ENCODE data around the gene CLIC1. TPM values are rescaled to one million over a fixed set of nuclear protein-coding genes. Genes with fewer than 3 reads are reported as not detected.

CLIC1 gene
- polyA plus RNA-seq, 6 donors from 2014 or later: 536 to 743 (median 628) TPM

- no peaks in the 10 kb centered on the region for H3K9me3 Mint-ChIP-seq
- H3K4me3 Mint-ChIP-seq: peak within 1 kb of the TSS; percentile 94 to 100 (median 99)
- ATAC-seq (ENCODE audit: low read depth in 2 of 2): peak; percentile 84 to 88
- H3K27me3 Mint-ChIP-seq: no peaks in the 10 kb centered on the region
- peak within 1 kb of the TSS; percentile 94 to 100 (median 99) for H3K27ac Mint-ChIP-seq
- peaks cover 4 to 12% of the 10 kb centered on the region in 2 donors for H3K36me3 Mint-ChIP-seq
- peaks cover 54 to 59% (median 56%) of the 10 kb centered on the region in 3 donors for H3K4me1 Mint-ChIP-seq
- DNase-seq: peak; percentile 94
Measured at GRCh38 chr6:31739639-31740396, 3.5 kb upstream of the CLIC1 start, which contains the start of gene MSH5. Gene MSH5, plus strand, starts transcription at chr6:31740005. Its CDS starts 462 bp downstream, at chr6:31740467.

GRCh38 chr6:31737991-31738979 lies 2.0 kb upstream of the CLIC1 start:
- peak overlapping the region; percentile 94 to 99 (median 99) for H3K4me3 Mint-ChIP-seq
- peaks cover 6 to 16% of the 10 kb centered on the region in 2 donors for H3K36me3 Mint-ChIP-seq
- H3K27ac Mint-ChIP-seq: peak overlapping the region; percentile 94 to 100 (median 98)
- peak; percentile 37 to 53 for ATAC-seq (ENCODE audit: low read depth in 2 of 2)
- peak; percentile 80 for DNase-seq
- H3K4me1 Mint-ChIP-seq: peaks cover 66 to 75% (median 69%) of the 10 kb centered on the region in 3 donors
- no peaks in the 10 kb centered on the region for H3K9me3 Mint-ChIP-seq
- H3K27me3 Mint-ChIP-seq: no peaks in the 10 kb centered on the region

- Mint-ChIP-seq H3K9me3 (no peaks in the 10 kb centered on the region), H3K27me3 (no peaks in the 10 kb centered on the region), H3K36me3 (peaks cover 9 to 21% of the 10 kb centered on the region in 2 donors), H3K27ac (peak overlapping the region; percentile 94 to 100 (median 98)), H3K4me3 (peak overlapping the region; percentile 94 to 99 (median 99)), H3K4me1 (peaks cover 66 to 77% (median 71%) of the 10 kb centered on the region in 3 donors)
- ATAC-seq (ENCODE audit: low read depth in 2 of 2) (no peak), DNase-seq (peak; percentile 25)
Measured at GRCh38 chr6:31737315-31737990, 1.1 kb upstream of the CLIC1 start.

GRCh38 chr6:31736768-31737314 lies 511 bp upstream of the CLIC1 start:
- DNase-seq (no peak), ATAC-seq (ENCODE audit: low read depth in 2 of 2) (no peak)
- H3K4me3 Mint-ChIP-seq: peak overlapping the region; percentile 94 to 99 (median 99)
- H3K36me3 Mint-ChIP-seq: peaks cover 9 to 21% of the 10 kb centered on the region in 2 donors
- H3K9me3 Mint-ChIP-seq: no peaks in the 10 kb centered on the region
- no peaks in the 10 kb centered on the region for H3K27me3 Mint-ChIP-seq
- H3K4me1 Mint-ChIP-seq: peaks cover 66 to 77% (median 71%) of the 10 kb centered on the region in 3 donors
- H3K27ac Mint-ChIP-seq: peak overlapping the region; percentile 94 to 100 (median 98)

- ATAC-seq (ENCODE audit: low read depth in 2 of 2) (no peak), DNase-seq (peak; percentile 32)
- Mint-ChIP-seq H3K36me3 (peaks cover 9 to 21% of the 10 kb centered on the region in 2 donors), H3K27ac (peak overlapping the region; percentile 93 to 99 (median 97)), H3K9me3 (no peaks in the 10 kb centered on the region), H3K4me1 (peaks cover 65 to 73% (median 73%) of the 10 kb centered on the region in 3 donors), H3K27me3 (no peaks in the 10 kb centered on the region), H3K4me3 (peak overlapping the region; percentile 94 to 99 (median 99))
Measured at GRCh38 chr6:31734821-31735406, 1.4 kb downstream of the CLIC1 start.

GRCh38 chr6:31734247-31734820 lies 2.0 kb downstream of the CLIC1 start:
- Mint-ChIP-seq H3K27ac (peak overlapping the region; percentile 83 to 99 (median 95)), H3K27me3 (no peaks in the 10 kb centered on the region), H3K9me3 (no peaks in the 10 kb centered on the region), H3K36me3 (peaks cover 9 to 25% of the 10 kb centered on the region in 2 donors), H3K4me1 (peaks cover 61 to 69% (median 69%) of the 10 kb centered on the region in 3 donors), H3K4me3 (peak overlapping the region; percentile 94 to 99 (median 99))
- ATAC-seq (ENCODE audit: low read depth in 2 of 2) (no peak), DNase-seq (no peak)

GRCh38 chr6:31733734-31734133 lies 2.6 kb downstream of the CLIC1 start:
- peaks cover 61 to 69% (median 69%) of the 10 kb centered on the region in 3 donors for H3K4me1 Mint-ChIP-seq
- H3K4me3 Mint-ChIP-seq: peak overlapping the region; percentile 94 to 99 (median 99)
- H3K27me3 Mint-ChIP-seq: no peaks in the 10 kb centered on the region
- peak overlapping the region in 3 of 6 donors; percentile 73 to 99 (median 94) for H3K27ac Mint-ChIP-seq
- H3K9me3 Mint-ChIP-seq: no peaks in the 10 kb centered on the region
- peaks cover 9 to 27% of the 10 kb centered on the region in 2 donors for H3K36me3 Mint-ChIP-seq
- DNase-seq (no peak), ATAC-seq (ENCODE audit: low read depth in 2 of 2) (no peak)

GRCh38 chr6:31732029-31732428 lies 4.3 kb downstream of the CLIC1 start:
- no peaks in the 10 kb centered on the region for H3K9me3 Mint-ChIP-seq
- H3K27me3 Mint-ChIP-seq: no peaks in the 10 kb centered on the region
- H3K36me3 Mint-ChIP-seq: peaks cover 9 to 31% of the 10 kb centered on the region in 2 donors
- peak overlapping the region in 2 of 6 donors; percentile 30 to 39 for H3K27ac Mint-ChIP-seq
- peaks cover 58 to 67% (median 67%) of the 10 kb centered on the region in 3 donors for H3K4me1 Mint-ChIP-seq
- H3K4me3 Mint-ChIP-seq: peak overlapping the region in 4 of 8 donors; percentile 20 to 91 (median 56)
- no peak for DNase-seq
- no peak for ATAC-seq (ENCODE audit: low read depth in 2 of 2)

- peaks cover 59 to 73% (median 72%) of the 10 kb centered on the region in 3 donors for H3K4me1 Mint-ChIP-seq
- H3K36me3 Mint-ChIP-seq: peaks cover 13 to 41% of the 10 kb centered on the region in 2 donors
- peak overlapping the region; percentile 91 to 100 (median 98) for H3K4me3 Mint-ChIP-seq
- peak overlapping the region; percentile 86 to 98 (median 94) for H3K27ac Mint-ChIP-seq
- DNase-seq: no peak
- no peak for ATAC-seq (ENCODE audit: low read depth in 2 of 2)
- H3K27me3 Mint-ChIP-seq: no peaks in the 10 kb centered on the region
- no peaks in the 10 kb centered on the region for H3K9me3 Mint-ChIP-seq
Measured at GRCh38 chr6:31730631-31731086, 5.7 kb downstream of the CLIC1 start.

GRCh38 chr6:31729979-31730630 lies 6.2 kb downstream of the CLIC1 start:
- Mint-ChIP-seq H3K36me3 (peaks cover 15 to 40% of the 10 kb centered on the region in 2 donors), H3K27ac (peak overlapping the region; percentile 86 to 98 (median 94))

GRCh38 chr6:31729515-31729978 lies 6.8 kb downstream of the CLIC1 start:
- ATAC-seq (ENCODE audit: low read depth in 2 of 2): peak; percentile 54 to 59
- H3K4me1 Mint-ChIP-seq: peaks cover 53 to 74% (median 73%) of the 10 kb centered on the region in 3 donors

More at GRCh38 chr6:31729979-31730630, 6.2 kb downstream of the CLIC1 start:
- peak; percentile 79 for DNase-seq
- ATAC-seq (ENCODE audit: low read depth in 2 of 2): peak; percentile 50 to 53
- Mint-ChIP-seq H3K4me1 (peaks cover 57 to 75% (median 74%) of the 10 kb centered on the region in 3 donors), H3K27me3 (no peaks in the 10 kb centered on the region), H3K4me3 (peak overlapping the region; percentile 91 to 100 (median 98)), H3K9me3 (no peaks in the 10 kb centered on the region)

More at GRCh38 chr6:31729515-31729978, 6.8 kb downstream of the CLIC1 start:
- Mint-ChIP-seq H3K27ac (peak overlapping the region; percentile 86 to 99 (median 98)), H3K9me3 (no peaks in the 10 kb centered on the region), H3K4me3 (peak overlapping the region; percentile 91 to 100 (median 98)), H3K27me3 (no peaks in the 10 kb centered on the region), H3K36me3 (peaks cover 15 to 36% of the 10 kb centered on the region in 2 donors)
- peak; percentile 82 for DNase-seq

All from naive B cell (primary cell).